G401.6 (cell line): ENCODE results near the gene LITAF.

ENCODE experiments used
- FAIRE-seq: peaks from 2 replicates; lab custom pipeline; 2012; peaks lifted over from hg19 to GRCh38; lab: Jason Lieb, UNC

Gene LITAF

GRCh38 chr16:11550791-11551498, 35.8 kb downstream of the LITAF start:
- FAIRE-seq = no peak

DNA sequence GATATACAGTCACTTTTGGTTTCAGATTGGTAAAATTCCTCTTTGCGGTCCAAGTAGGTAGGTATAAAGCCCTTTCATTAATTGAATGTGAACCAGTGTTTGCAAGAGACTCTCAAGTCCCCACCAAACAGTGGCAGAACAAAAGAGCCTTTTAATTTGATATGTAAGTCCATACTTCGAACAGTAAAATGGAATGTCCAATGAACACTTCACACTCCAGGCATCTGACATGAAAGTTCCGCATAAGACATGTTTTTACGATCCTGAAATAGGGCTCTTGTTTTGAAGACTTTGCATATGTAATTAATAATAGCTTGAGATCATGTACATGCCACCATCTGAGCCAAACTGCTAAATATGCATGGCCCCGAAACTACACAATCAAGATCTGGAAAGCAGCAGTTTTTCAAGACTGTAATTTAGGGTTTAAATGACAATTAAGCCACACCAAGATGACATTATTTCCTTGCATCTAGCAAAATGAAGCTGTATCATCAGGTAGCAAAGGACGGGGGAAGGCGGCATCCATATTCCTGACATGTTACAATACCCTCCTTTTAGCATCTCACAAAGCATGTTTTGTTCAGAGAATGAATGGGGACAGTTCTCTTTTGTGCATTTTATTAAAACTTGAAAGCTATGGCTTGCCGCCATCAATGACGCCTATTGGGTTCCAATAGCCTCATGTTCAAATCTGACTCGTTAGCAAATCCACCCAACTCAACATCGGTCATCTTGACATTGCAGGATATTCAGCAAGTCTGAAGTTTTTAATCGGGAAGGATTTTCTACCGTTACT, 39.4 kb downstream of the LITAF start:
- no peak for FAIRE-seq

DNA sequence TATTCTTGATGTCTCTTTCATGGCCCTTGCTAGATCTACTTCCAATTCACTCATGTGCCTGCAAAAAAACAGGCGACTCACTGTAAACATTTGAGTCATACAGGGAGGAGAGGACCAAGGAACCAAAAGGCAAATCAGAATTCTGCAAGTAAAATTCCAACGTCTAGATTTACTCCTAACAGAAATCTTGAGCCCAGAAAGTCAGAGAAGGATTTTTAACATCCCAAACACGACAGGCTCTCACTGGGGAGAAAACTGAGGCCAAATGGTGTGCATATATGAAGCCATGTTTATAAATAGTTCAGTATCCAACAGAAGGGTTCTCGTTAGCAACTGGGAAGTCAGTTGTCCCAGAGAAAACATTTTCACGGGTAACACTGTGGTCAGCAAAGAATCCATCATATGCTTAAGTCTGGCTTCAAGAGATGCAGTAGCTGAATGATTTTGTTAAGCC, 40.1 kb downstream of the LITAF start:
- FAIRE-seq = no peak

DNA sequence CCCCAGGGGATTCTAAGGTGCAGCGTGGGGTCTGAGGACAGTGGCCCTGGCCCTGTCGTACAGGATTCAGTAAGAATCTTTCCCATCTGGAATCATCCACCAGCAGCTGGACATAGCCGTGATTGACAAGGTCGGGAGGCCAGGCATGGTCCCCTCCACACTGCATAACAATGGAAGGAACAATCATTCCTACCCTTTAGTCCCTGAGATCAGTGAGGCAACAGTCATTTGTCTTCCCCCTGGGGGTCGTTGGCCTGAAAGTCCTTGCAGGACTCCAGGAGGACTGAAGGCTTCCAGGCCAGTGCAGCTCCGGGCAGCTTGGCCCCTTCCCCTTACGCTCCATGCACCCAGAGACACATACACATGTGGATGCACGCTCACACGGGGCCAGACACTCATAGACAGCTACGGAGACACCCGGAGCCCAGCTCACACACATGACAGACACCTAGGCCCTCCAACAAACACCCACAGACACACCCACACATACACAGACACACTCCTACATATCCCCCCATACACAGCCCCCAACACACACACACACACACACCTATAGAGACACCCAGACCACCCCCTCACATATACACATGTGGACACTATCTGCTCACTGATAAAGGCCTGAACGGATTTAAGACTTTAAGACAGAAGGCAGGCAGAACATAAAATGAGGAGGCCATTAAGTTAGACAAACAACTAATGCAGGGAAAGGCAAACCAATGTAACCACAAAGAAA, 42.9 kb downstream of the LITAF start:
- no peak for FAIRE-seq

DNA sequence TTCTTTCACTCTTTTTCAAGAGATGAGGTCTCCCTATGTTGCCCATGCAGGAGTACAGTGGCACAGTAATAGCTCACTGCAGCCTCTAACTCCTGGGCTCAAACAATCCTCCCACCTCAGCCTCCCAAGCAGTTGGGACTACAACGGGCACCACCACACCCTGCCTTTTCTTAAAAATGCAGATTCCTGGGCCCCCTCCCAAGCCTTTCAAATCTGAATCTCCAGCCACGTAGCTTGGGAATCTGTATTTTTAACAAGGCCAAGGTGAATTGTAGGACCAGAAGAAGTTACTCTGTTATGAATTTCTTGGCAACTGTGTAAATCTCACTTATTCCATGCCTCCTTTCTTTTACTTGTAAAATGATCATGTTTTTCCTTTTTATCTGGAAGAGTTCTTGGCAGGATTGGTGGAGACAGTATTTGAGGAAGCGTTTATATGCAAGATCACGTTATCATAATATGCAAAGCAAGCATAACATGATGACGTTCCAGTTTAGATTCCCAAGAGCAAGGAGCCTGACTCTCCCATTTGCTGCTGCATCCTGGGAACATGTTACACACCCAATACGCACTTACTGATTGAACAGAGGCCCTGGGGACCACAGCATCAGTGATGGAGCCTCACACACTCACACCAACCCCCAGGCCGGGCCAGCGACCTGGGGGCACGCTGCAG, 44.5 kb downstream of the LITAF start:
- FAIRE-seq = no peak

- no peak for FAIRE-seq
Measured at GRCh38 chr16:11539641-11540050, 47.1 kb downstream of the LITAF start.

DNA sequence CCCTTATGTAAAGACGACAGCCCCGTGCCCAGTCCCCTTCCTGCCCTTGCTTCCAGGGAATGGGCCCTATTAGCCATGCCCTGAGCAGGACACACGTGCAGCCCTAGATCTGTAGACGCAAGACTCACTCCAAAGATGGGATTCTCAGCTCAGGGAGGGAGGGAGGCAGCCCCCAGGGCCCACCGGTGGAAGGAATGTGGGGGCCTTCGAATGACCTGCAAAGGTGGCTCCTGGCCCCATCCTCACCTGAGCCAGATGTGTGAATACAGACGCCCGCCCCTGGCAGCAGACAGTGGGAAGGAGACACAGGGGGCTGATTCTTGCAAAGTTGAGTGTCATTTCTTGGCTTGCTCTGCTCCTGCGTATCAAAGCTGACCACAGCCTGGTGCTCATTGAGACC, 47.8 kb downstream of the LITAF start:
- no peak for FAIRE-seq

GRCh38 chr16:11536104-11536866, 50.4 kb downstream of the LITAF start:
- FAIRE-seq = no peak

DNA sequence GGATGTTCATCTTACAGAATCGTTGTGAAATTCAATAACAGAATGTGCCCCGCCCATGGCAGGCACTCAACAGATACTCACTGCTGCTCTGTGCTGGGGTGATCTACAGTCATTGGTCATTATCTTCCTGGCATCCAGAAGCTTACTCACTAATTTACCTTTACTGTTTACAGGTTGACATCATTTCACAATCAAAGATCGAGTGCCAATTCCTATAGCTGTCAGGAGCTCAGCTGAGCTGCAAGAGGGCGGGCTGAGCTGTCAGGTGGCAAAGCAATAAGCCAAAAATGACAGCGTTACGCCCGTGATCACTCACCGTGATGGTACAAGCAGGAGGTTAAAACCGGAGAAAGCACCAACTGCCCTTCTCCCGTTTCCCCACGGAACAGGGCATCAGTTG, 51.2 kb downstream of the LITAF start:
- FAIRE-seq = no peak

GRCh38 chr16:11534262-11534661, 52.5 kb downstream of the LITAF start:
- no peak for FAIRE-seq

GRCh38 chr16:11533588-11533987, 53.1 kb downstream of the LITAF start:
- FAIRE-seq = no peak

- FAIRE-seq = no peak
Measured at GRCh38 chr16:11530171-11530940, 56.4 kb downstream of the LITAF start.

DNA sequence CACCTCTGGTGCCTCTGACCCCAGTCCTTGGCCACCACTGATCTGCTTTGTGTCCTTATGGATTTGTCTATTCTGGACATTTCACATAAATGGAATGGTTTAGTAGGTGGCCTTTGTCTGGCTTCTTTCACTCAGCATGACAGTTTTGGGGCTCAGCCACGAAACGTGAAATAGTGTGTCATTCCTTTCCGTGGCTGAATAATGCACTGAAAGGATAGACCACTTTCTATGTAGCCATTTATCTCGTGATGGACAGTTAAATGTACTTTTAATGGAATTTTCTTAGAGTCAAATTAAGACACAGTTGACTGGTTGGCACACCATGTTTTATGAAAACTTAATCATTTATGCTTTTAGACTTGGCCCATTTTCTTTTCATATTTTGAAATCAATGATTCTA, 57.4 kb downstream of the LITAF start:
- no peak for FAIRE-seq

DNA sequence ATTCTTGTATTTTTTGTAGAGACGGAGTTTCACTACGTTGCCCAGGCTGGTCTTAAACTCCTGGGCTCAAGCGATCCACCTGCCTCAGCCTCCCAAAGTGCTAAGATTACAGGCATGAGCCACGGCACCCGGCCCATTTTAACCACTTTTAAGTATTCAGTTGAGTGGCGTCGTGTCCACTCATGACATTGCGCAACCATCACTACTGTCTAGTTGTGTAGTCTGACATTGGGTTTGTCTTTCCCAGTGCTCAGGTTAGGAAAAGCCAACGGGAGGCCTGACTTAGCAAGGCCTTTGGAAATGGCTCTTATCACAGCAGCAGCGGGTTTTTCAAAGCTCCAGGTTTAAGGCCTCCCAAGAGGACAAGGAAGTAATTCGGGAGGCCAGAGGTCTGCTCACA, 58.7 kb downstream of the LITAF start:
- no peak for FAIRE-seq

GRCh38 chr16:11526655-11527350, 59.9 kb downstream of the LITAF start:
- no peak for FAIRE-seq

DNA sequence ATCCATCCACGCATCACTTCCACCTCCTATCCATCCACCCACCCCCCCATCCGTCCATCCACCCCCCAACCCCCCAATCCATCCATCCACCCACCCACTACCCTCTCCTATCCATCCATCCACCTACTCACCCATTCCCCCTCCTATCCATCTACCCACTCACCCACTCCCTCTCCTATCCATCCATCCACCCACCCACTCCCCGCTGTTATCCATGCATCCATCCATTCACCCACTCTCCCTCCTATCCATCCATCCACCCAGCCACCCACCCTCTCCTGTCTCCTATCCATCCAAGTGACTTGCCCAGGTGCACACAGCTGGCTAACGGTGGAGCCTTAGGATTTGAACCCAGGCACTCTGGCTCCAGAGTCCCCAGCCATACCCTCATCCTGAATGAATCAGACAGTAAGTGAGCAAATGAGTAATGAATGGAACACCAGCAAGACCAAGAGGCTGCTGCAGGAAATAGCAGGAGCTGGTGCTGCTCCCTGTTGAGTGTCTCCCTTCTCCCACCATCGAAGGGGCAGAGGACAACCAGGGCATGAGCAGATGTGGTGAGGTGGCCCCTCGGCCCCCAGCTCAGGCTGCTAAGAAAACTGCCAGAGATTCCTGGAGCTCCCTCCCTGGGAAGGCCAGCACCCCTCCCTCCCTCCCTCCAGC, 62.5 kb downstream of the LITAF start:
- FAIRE-seq = no peak

DNA sequence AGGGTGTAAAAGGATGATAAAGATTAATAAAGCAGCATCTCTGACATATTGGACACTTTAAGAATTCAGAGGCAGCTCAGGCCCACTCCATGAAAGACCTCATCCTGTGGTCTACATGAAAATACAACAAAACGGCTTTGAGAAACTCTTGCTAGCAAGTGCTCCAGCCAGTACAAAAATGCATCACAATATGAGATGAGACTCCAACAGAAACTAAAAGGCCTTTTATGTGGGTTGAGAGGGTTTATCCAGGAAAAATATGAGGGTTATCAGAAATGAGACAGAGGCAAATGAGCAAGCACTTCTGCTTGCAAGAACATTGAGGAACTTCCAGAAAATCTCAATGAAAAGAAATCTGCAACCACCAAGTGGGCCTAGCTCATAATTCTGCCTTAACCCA, 65.7 kb downstream of the LITAF start:
- FAIRE-seq = no peak

- FAIRE-seq = no peak
Measured at GRCh38 chr16:11520442-11520841, 66.3 kb downstream of the LITAF start.

- FAIRE-seq = no peak
Measured at GRCh38 chr16:11517961-11518360, 68.8 kb downstream of the LITAF start.
